Putamen (tissue), 1 donor: Measurements from ENCODE around the gene CDYL.
"Not testable (repeated sequence)": the region's sequence is repeated elsewhere in the genome, so short reads cannot be mapped to it uniquely, and the experiment has no call there.

Source experiments
- DNase-seq: peaks from one replicate; pipeline ENCODE4 v3.0.0-alpha.2; 2016; ENCODE audit warnings: low spot score

CDYL gene

DNA sequence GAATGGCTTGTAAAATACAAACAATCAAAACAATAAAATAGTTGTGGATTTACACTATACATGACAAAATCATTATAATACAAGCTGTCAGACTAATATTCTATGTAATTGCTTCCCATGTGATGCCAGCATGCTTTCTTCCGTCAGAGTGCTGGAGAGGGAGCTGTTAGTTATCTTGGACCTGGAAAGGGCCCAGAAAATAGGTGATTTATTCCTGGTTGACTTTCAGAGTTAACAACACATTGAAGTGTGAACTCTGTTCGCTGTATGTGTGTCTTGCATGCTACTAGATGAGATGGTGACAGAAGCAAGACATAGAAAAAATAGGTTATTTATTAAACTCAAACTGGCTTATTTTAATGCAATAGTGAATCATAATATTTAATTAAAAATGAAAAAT, 70.2 kb downstream of the CDYL start:
- DNase-seq, result no peak

DNA sequence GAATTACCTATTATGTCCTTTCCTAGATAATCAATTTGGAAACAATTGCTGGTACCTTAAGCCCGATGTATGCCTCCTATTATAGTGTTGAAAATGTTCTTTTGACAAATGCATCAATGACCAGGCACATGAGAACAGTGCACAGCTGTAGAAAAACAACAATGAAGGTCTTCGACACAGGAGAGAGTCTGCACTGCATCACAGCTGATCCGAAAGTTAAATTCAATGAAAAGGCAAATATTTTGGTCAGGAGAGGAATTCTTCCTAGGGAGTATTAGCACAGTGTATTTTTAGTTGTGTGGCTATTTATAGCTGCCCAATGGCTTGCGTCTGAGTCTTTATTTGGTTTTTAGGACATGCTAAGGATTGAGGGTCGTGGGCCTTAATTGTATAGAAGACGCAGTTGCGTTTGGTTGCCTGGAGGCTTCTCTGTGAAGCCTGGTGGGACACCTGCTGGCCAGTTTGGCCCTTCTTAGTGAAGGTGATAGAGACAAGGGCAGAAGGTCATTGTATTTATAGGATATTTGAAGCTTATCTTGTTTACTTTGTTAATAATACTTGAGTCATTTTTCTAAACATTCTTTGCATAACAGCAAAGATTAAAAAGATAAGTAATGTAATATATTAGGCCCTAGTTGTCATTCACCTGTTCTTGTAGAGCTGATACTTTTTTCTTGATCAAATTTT, 72.3 kb downstream of the CDYL start:
- no peak for DNase-seq

DNA sequence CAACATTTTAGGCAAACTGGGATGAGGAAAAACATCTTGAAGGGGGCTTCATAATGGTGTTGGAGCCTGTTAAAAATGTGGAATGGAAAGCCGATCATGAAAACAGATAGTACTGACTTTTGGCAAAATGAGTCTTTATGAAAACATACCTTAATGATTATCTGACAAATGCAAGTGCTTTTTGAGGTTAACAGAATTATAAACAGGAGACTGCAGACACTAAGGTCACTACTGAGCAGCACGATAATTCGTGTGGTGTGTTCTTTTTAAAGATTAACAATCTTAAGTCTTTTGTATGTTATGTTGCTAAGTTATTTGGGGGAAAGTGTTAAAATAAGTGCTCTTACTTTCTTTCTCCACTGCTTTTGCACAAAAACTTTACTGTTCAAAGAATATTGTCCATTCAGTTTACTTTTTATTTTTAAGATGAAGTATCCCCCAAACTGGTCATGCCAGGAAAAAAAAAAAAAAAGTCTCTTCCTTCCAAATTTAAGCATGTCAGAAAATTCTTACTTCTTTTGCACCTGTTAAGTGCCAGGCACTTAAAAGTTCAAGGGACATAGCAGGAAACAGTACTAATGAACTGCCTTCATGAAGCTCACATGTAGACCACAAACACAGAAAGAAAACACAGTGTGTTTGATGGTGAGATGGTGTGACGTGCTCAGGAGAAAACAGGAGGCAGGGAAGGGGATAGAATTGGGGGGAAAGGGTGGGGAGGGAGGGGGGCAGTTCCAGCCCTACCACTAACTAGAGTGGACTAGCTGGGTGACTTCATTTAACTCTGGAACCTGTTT, 73.2 kb downstream of the CDYL start:
- DNase-seq, result no peak

DNA sequence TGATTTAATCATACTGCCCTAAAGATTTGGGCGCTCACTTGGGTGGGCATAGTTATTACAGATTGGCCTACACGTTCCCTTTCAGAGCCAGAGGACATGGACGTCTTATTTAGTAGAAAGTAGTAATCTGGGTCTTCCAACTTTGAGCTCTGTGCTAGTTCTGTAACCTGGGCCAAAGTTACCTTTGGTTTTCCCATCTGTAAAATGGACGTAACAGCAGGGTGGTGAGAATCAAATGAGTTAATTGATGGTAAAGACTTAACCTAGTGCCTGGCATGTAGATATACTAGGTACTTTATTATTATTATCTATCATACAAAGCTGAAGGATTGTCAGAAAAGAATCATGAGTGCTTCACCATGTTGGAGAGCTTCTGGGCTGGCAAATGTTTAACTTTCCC, 74.8 kb downstream of the CDYL start:
- no peak for DNase-seq

DNA sequence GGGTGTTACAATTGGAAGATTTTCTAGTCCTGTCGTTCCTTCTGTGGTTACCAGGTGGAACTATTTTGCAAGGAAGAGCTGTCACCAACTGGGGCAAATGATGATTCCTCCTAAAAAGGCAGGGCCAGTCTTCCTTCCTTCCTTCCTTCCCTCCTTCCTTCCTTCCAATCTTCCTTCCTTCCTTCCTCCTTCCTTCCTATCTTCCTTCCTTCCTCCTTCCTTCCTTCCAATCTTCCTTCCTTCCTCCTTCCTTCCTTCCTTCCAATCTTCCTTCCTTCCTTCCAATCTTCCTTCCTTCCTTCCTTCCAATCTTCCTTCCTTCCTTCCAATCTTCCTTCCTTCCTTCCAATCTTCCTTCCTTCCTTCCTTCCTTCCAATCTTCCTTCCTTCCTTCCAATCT, 76.0 kb downstream of the CDYL start:
- not testable (repeated sequence) for DNase-seq

DNA sequence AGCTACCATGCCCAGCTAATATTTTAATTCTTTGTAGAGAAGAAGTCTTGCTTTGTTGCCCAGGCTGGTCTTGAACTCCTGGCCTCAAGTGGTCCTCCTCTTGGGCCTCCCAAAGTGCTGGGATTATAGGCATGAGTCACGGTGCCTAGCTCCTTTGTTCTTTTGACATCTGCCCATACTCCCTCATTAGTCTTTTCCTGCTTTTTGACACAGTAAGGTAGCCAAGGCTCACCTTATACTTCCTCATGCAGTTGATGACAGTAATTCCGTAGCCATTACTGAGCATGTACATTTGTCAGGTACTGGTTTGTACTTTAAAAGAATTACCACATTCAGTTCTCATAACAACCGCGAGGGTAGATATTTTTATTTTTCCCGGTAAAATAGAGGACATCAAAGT, 76.7 kb downstream of the CDYL start:
- DNase-seq, result no peak

DNA sequence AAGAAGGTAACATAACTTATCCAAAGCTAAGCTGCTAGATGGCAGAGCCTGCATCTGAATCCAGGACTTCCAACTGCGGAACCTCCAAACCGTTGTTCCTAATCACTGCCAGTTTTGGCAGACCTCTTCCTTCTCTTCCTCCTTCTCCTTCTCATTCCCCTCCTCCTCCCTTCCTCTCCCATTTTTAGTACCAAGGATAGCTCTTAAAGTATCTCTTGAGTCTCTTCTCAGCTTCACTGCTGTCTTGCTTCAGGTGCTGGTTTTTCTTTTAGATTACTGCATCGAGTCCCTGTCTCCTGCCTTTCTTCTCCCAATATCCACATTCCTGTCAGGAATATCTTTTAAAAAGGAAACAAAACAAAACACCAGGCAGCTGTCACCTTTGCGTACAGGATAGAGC, 77.1 kb downstream of the CDYL start:
- no peak for DNase-seq

DNA sequence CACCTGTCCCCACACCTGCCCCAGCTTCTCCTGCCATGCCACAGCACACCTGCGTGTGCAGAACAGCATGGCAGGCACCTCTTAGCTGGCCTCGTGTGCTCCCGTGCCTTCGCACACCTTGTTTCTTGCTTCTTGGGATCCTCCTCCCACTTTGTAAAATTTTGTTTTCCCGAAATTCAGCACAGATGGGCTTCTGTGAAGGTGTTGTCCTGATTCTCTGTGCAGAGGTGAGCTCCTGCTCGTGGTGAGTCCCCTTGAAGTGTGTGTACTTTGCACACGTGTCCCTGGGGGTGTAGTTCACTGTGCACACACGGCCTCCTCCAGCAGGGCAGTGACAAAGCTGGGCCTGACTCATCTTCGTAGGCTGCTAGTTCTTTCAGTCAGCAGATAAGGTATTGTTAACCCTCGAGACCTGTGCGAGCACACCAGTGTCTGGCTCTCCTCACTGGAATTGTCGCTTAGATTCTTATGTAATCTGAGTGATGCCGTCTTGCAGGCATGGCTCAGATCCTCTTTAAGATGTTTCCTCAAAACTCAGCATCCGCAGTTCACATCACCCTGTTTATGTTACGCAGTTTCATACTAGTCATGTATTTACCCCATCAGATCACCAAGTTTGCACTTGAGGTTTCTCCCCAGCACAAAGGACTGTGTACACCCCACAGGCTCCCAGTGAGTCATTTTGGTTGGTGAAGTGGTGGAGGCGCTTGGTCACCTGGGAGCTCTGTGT, 77.7 kb downstream of the CDYL start:
- DNase-seq, result peak; percentile 60

DNA sequence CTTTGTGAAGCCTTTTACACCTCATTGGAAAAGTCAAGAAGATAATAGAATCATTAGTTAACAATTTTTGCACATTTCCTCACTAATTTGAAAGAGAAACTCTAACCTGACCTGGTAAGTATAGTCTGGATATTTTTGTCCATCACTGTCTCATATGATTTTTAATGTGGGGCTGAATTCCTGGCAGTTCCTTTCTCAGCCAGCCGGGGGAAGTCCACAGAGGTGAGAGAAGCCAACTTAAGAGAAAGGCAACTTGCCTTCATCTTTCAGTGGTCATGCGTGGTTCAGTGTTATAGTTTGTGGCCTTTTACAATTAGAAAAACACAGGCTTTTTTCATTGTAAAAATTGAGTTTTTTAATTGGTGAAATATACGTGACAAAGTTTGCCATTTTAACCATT, 80.6 kb downstream of the CDYL start:
- no peak for DNase-seq

DNA sequence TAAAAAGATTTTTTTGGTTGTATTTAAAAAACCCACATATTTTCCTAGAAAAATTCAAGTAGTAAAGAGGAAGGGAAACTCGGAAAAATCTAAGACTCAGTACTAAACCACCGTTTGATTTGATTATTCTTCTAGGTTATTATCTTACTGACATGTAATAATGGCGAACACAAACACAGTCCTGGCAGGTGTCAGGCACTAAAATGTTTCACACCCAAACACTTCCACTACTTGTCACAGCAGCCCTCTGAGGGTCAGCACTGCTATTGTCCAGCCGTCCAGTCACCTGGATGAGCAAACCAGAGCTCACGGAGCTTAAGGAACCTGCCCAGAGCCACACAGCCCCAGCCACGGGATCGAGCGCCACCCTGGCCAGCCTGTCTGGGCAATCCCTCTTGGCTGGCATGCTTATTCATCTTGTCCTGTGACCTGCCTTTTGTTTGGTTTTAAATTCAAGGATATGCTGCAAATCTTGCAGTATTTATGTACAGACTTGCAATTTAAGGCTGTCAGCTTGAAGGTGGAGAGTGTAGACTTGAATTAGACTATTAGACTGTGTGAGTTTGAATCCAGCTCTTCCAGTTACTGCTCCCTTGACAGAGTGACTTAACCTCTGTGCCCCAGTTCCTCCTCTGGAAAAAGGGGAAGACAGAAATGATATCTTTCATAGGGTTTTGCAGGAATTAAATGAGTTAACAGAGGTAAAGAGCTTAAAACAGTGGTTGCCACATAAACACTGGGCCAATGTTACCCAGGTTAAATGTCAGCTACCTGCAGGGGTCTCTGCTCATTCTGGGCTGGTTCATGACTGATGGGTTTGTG, 82.2 kb downstream of the CDYL start:
- no peak for DNase-seq

DNA sequence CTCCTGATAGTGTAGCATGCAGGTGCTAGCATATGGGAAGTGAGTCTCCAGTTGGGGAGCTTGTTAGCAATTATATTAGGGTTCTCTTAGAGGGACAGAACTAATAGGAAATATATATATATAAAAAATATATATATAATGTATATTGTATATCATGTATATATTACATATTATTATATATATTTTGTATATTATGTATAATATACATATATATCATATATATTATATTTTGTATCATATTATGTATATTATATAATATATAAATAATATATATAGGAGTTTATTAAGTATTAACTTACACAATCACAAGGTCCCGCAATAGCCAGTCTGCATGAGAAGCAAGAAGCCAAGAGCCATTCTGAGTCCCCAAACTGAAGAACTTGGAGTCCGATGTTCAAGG, 84.2 kb downstream of the CDYL start:
- no peak for DNase-seq

DNA sequence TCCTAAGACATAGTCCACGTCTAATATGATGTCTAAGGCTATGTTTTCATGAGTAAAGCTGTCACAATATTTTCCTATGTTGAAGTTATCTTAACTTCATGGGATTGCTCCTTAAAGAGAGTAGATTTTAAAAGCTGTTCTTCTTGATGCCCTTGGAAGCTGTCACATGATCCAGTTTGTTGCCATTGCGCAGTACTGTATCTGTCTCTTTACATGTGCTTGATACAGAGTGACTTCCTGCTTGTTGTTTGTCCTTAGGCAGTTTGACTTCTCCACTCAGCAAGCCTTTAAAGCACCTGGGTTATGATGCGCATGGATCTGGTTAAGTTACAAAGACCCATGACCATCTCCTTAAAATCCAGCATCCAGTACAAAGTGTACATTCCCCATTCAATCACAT, 85.4 kb downstream of the CDYL start:
- no peak for DNase-seq

DNA sequence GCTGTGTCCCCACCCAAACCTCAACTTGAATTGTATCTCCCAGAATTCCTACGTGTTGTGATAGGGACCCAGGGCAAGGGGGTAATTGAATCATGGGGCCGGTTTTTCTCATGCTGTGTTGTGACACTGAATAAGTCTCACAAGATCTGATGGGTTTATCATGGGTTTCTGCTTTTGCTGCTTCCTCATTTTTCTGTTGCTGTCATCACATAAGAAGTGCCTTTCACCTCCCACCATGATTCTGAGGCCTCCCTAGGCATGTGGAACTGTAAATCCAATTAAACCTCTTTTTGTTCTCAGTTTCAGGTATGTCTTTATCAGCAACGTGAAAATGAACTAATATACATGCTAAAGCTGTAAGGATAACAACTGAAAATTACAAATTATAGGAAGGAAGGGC, 88.3 kb downstream of the CDYL start:
- DNase-seq, result no peak

DNA sequence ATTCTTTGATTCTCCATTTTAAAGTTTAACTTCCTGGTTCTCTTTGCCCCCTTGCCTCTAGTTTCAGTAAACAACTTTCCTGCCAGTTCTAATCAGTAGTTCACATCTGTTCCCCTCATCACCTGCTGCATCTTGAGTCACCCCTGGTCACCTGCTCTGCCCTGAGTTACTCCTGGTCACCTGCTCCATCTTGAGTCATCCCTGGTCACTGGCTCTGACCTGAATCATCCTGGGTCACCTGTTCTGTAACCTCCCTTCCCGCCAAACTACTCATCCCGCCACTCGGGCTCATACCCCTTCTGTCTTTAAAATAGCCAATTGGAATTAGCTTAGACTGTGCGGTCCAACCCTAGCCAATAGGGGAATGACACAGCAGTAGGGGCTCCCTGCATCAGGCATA, 88.8 kb downstream of the CDYL start:
- DNase-seq, result not testable (repeated sequence)

DNA sequence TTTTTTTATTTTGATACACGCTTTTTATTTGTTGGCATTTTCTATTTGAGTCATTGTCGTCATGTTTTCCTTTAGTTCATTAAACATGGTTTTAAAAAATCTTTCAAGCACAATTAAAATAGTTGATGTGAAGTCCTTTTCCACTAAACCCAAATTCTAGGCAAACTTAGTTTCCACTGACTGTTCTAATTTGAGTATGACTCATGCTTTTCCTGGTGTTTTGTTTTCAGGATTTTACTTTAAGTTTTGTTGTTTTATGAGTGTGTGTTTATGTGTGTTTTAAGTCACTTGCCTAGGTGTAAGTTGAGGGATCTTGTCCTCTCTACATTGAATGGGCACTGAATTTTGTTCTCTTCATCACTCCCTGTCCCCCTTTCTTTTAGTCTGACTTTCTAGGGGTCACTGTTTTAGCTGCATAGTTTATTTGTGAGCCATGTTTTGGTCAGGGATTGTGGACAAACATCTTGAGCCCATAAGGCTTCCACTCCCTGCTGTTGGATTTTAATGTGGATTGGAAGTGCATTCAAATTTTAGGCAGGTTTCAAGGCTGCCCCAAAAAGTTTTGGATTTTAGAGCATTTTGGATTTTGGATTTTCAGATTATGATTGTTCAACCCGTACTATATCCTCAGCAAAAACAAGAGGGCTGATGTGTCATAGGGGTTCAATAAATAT, 94.8 kb downstream of the CDYL start:
- no peak for DNase-seq

DNA sequence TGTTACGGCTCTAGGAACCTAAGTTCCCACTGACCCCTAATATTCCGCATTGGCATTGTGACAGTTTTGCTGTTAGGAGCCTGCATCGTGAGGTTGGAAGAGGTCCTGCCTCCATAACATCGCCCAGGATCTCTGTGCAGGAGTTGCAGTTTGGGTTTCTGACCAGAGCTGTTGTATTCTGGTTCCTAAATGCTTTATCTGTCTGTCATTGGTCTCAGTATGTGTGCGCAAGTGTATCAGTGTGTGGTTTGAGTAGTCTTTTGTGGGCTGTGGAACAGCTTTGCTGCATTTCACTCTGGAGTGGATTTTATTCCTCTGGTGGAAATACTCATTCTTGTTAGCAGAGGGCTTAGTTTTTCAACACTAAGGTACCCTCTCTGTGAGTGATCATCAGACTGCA, 95.6 kb downstream of the CDYL start:
- no peak for DNase-seq

DNA sequence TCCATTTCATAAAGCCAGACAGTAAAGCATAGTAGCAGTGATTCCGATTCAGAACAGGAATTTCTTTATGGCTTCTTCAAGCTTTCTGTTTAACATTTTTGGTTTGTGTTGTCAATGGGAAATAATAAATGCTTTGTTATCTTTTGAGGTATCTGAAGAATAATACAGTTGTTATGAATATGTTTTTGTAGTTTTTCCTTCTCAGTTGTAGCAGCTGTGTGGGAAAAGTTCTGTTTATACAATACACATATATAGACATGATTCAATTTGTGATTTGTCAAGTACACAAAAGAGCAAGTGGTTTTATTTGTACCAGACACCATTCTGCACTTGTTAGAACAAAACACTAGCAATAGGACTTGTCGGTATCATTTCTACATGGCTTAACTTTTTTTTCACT, 96.6 kb downstream of the CDYL start:
- no peak for DNase-seq

DNA sequence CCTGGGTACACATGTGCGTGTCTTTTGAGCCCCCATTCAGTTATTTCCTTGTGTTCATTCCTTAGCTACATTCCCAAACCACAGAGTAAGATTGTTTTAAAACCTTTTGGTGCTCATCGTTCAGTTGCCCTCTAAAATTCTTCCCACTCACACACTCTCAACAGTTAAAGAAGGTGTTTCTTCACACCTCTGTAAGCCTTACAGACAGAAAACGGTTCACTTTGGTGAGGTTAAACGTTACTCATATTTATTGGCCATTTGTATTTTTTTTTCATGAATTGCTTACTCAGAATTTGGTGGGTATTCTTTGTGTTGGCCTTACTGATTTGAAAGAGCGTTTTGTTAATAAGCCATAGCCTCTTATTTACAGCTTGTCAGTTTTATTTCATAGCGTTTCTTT, 97.7 kb downstream of the CDYL start:
- no peak for DNase-seq

DNA sequence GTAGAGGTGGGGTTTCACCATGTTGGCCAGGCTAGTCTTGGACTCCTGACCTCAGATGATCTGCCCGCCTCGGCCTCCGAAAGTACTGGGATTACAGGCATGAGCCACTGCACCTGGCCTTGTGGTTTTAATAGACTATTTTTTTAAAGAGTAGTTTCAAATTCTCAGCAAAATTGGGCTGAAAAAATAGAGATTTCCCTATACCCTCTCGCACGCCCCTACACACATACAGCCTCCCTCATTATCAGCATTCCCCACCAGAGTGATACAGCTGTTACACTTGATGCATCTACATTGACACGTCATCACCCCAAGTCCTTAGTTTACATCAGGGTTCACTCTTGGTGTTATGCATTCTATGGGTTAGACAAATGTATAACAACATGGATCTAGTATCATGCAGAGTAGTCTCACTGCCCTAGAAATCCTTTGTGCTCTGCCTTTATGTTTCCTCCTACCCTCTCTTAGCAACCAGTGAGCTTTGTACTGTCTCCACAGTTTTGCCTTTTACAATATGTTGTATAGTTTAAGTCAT, 103.6 kb downstream of the CDYL start:
- DNase-seq, result no peak

DNA sequence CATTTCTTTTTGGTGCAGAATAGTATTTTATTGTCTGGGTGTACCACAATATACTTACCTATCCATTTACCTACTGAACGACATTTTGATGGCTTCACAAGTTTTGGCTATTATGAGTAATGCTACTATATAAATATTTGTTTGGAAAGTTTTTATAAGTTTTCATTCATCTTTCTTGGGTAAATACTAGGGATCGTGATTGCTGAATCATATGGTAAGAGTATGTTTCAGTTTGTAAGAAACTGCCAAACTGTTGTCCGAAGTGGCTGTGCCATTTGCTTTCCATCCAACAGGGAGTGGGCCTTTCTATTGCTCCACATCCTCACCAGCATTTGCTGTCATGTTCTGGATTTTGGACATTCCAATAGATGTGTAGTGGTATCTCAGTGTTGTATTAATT, 104.2 kb downstream of the CDYL start:
- DNase-seq, result no peak

DNA sequence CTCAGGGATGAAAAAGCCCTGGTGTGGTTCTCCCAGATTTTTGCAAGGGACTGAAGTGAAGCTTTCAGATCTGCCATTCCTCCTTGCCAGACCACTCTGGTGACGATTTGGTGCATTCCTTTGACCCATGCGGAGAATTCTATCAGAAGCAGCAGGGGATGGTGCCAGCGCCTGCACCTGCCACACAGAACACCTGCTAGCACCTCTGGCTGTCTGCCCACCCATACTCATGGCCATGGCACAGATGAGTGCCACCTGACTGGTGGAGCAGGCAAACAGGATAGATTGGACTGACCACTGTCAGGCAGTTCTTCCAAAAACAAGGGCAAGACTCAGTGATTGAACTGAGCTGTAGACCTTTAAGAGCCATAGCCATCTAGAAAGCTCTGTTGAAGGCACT, 107.1 kb downstream of the CDYL start:
- DNase-seq, result no peak
